Caco-2 (cell line): ENCODE data around the gene RCAN1. TPM values are rescaled to one million over a fixed set of nuclear protein-coding genes. Genes with fewer than 3 reads are reported as not detected.

ENCODE experiments used
- total RNA-seq: library from RNA; stranded (reverse); gene quantifications from 2 replicates; pipeline ENCODE4 v1.2.3, GENCODE V29; 2022

RCAN1 gene
- total RNA-seq, 1 experiment from 2014 or later, result 29.4 TPM

Other genes starting within 250 kb of the RCAN1 start
- gene SMIM11, start 239.6 kb downstream of the RCAN1 start, total RNA-seq, result 1.3 and 17.2 TPM in 2 replicates
- gene SMIM34, start 191.2 kb downstream of the RCAN1 start, total RNA-seq, result not detected in 2 replicates
- 0.91 and 1.0 TPM in 2 replicates for gene KCNE1, start 102.9 kb downstream of the RCAN1 start, total RNA-seq
- not detected in 2 replicates for gene CLIC6, start 53.9 kb upstream of the RCAN1 start, total RNA-seq